GM23338 (cell line): ENCODE data around the gene PRELID1. TPM values are rescaled to one million over a fixed set of nuclear protein-coding genes. Genes with fewer than 3 reads are reported as not detected.

ENCODE experiments used
- ATAC-seq: fragments of 200-7000 bp; cut with Tn5 transposase; 3 replicates; pipeline ENCODE4 v1.9.1; 2020
- DNase-seq: peaks from one replicate; pipeline ENCODE4 v3.0.0-alpha.2; 2015; ENCODE audit warnings: low spot score
- H2AFZ ChIP-seq: fragments of 200-600 bp; sonication (generic); 2 replicates; pipeline ENCODE4 v1.8.0; 2016; ENCODE audit warnings: antibody characterized with exemption, mild to moderate bottlenecking, moderate library complexity
- H3F3A ChIP-seq: fragments of 200-600 bp; sonication (generic); replicated peaks from 2 replicates; pipeline ENCODE4 v1.8.0; 2017; ENCODE audit warnings: antibody characterized with exemption, mixed run types, low read depth
- H3K27ac ChIP-seq: fragments of 200-600 bp; sonication (generic); 2 replicates; pipeline ENCODE4 v1.6.1; 2016; ENCODE audit warnings: low read depth
- H3K27me3 ChIP-seq: fragments of 200-600 bp; sonication (generic); 2 replicates; pipeline ENCODE4 v1.8.0; 2016; ENCODE audit warnings: mild to moderate bottlenecking, mixed run types, moderate library complexity; ENCODE audit not compliant: insufficient read depth
- H3K36me3 ChIP-seq: fragments of 200-600 bp; sonication (generic); 2 replicates; pipeline ENCODE4 v1.8.0; 2016; ENCODE audit warnings: mild to moderate bottlenecking; ENCODE audit not compliant: insufficient read depth
- H3K4me1 ChIP-seq: fragments of 200-600 bp; sonication (generic); 2 replicates; pipeline ENCODE4 v1.8.0; 2016; ENCODE audit warnings: mild to moderate bottlenecking, moderate library complexity; ENCODE audit not compliant: insufficient read depth
- H3K4me2 ChIP-seq: fragments of 200-600 bp; sonication (generic); 2 replicates; pipeline ENCODE4 v1.7.1; 2017; ENCODE audit warnings: mixed run types
- H3K4me3 ChIP-seq: fragments of 200-600 bp; sonication (generic); 2 replicates; pipeline ENCODE4 v1.6.1; 2016; ENCODE audit warnings: mixed run types
- H3K79me2 ChIP-seq: fragments of 200-600 bp; sonication (generic); replicated peaks from 2 replicates; pipeline ENCODE4 v1.8.0; 2017; ENCODE audit warnings: mild to moderate bottlenecking; ENCODE audit not compliant: insufficient read depth
- H3K9me2 ChIP-seq: fragments of 200-600 bp; sonication (generic); 2 replicates; pipeline ENCODE4 v1.8.0; 2017; ENCODE audit not compliant: insufficient read depth
- H4K20me1 ChIP-seq: fragments of 200-600 bp; sonication (generic); replicated peaks from 2 replicates; pipeline ENCODE4 v1.8.0; 2017; ENCODE audit warnings: mild to moderate bottlenecking; ENCODE audit not compliant: insufficient read depth
- H3K27ac Mint-ChIP-seq: 2 replicates; pipeline ENCODE4 v1.8.0; 2020; ENCODE audit warnings: inconsistent platforms, mild to moderate bottlenecking, moderate library complexity, mixed read lengths
- H3K27me3 Mint-ChIP-seq: 3 replicates; pipeline ENCODE4 v1.8.0; 2022; ENCODE audit warnings: low read depth, mild to moderate bottlenecking, moderate library complexity, mixed read lengths, inconsistent platforms; ENCODE audit not compliant: insufficient read depth, poor library complexity
- H3K36me3 Mint-ChIP-seq: 3 replicates; pipeline ENCODE4 v1.8.0; 2021; ENCODE audit warnings: low read depth, mild to moderate bottlenecking, inconsistent platforms, moderate library complexity, mixed read lengths
- H3K4me1 Mint-ChIP-seq: 3 replicates; pipeline ENCODE4 v1.8.0; 2020; ENCODE audit warnings: mild to moderate bottlenecking, inconsistent platforms, mixed read lengths
- H3K4me3 Mint-ChIP-seq: 3 replicates; pipeline ENCODE4 v1.8.0; 2021; ENCODE audit warnings: moderate library complexity, mild to moderate bottlenecking, inconsistent platforms, mixed read lengths
- H3K9me3 Mint-ChIP-seq: 3 replicates; pipeline ENCODE4 v1.8.0; 2020; ENCODE audit warnings: moderate library complexity, mild to moderate bottlenecking, inconsistent platforms, mixed read lengths
- CREB1 ChIP-seq: fragments of 250-450 bp; sonication (Bioruptor Pico); IDR thresholded peaks from 2 replicates; pipeline ENCODE4 v1.5.0; 2020; ENCODE audit warnings: low read depth, mild to moderate bottlenecking, moderate library complexity
- NANOG ChIP-seq: IDR thresholded peaks from 2 replicates; pipeline ENCODE4 v1.6.1; 2016; ENCODE audit warnings: antibody characterized with exemption, borderline replicate concordance
- POLR2AphosphoS5 ChIP-seq: IDR thresholded peaks from 2 replicates; pipeline ENCODE4 v1.6.1; 2016; ENCODE audit warnings: antibody characterized with exemption, low read depth
- STAT1 ChIP-seq: IDR thresholded peaks from one replicate; pipeline ENCODE4 v1.6.1; 2016; ENCODE audit warnings: antibody characterized with exemption; ENCODE audit not compliant: unreplicated experiment
- ZNF114 ChIP-seq: fragments of 250-450 bp; sonication (Bioruptor Pico); IDR thresholded peaks from 2 replicates; pipeline ENCODE4 v1.5.0; 2020; ENCODE audit warnings: mild to moderate bottlenecking, moderate library complexity
- ZNF331 ChIP-seq: fragments of 250-450 bp; sonication (Bioruptor Pico); IDR thresholded peaks from 2 replicates; pipeline ENCODE4 v1.5.0; 2020; ENCODE audit warnings: low read depth, mild to moderate bottlenecking, moderate library complexity
- polyA plus RNA-seq: library from polyadenylated mRNA; unstranded; fragments of >200 nt; fragmentation: Nextera tagmentation; extraction: Ambion mirVana; gene quantifications from 2 replicates; pipeline ENCODE4 v1.2.1, GENCODE V29; 2016
- total RNA-seq: library from RNA; depleted of rRNA; stranded (reverse); fragments of >200 nt; shearing (Covaris generic); gene quantifications from 2 replicates; pipeline ENCODE4 v1.2.3, GENCODE V29; 2014
- TF ChIP-seq, protein P1 (sequence below): IDR thresholded peaks from one replicate; pipeline ENCODE4 v1.6.1; 2018; ENCODE audit warnings: antibody characterized with exemption; ENCODE audit not compliant: unreplicated experiment
- TF ChIP-seq, protein P2 (sequence below): IDR thresholded peaks from 2 replicates; pipeline ENCODE4 v1.6.1; 2016; ENCODE audit warnings: antibody characterized with exemption
- TF ChIP-seq, protein P3 (sequence below), 2 experiments: fragments of 200-600 bp in 1 of 2; sonication (generic) in 1 of 2; conservative IDR thresholded peaks; 2 replicates each; pipeline versions ENCODE4 v1.5.1 to v1.6.1; 2016 to 2017; ENCODE audit warnings: antibody characterized with exemption in 2 of 2, low read depth in 2 of 2, mild to moderate bottlenecking in 2 of 2, moderate library complexity in 1 of 2

The PRELID1 gene
- total and polyA plus RNA-seq, 2 experiments from 2014 or later = 328 to 349 TPM

DNA sequence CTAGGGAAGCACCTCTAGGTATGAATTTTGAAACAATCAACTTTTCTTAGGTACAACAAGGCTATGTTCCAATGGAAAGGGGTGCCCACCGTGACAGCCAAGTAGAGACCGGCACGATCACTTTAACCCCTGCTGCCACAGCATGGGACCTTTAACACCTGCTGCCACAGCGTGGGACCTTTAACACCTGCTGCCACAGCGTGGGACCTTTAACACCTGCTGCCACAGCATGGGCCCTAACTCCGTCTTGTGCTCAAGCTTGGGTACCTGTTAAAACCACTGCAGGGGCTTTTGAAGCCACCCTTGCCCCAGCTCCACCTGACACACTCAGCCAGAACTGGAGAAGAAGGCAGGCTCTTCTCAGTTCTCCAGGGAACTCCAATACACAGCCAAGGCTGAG, 26.3 kb downstream of the PRELID1 start (continued):
- TF ChIP-seq, protein P1, sequence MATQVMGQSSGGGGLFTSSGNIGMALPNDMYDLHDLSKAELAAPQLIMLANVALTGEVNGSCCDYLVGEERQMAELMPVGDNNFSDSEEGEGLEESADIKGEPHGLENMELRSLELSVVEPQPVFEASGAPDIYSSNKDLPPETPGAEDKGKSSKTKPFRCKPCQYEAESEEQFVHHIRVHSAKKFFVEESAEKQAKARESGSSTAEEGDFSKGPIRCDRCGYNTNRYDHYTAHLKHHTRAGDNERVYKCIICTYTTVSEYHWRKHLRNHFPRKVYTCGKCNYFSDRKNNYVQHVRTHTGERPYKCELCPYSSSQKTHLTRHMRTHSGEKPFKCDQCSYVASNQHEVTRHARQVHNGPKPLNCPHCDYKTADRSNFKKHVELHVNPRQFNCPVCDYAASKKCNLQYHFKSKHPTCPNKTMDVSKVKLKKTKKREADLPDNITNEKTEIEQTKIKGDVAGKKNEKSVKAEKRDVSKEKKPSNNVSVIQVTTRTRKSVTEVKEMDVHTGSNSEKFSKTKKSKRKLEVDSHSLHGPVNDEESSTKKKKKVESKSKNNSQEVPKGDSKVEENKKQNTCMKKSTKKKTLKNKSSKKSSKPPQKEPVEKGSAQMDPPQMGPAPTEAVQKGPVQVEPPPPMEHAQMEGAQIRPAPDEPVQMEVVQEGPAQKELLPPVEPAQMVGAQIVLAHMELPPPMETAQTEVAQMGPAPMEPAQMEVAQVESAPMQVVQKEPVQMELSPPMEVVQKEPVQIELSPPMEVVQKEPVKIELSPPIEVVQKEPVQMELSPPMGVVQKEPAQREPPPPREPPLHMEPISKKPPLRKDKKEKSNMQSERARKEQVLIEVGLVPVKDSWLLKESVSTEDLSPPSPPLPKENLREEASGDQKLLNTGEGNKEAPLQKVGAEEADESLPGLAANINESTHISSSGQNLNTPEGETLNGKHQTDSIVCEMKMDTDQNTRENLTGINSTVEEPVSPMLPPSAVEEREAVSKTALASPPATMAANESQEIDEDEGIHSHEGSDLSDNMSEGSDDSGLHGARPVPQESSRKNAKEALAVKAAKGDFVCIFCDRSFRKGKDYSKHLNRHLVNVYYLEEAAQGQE = no peak
- TF ChIP-seq CREB1 (CRISPR knock-in tag) (no peak), POLR2AphosphoS5 (no peak), ZNF114 (CRISPR knock-in tag) (no peak), ZNF331 (CRISPR knock-in tag) (no peak), STAT1 (no peak), NANOG (no peak)
- TF ChIP-seq, protein P2, sequence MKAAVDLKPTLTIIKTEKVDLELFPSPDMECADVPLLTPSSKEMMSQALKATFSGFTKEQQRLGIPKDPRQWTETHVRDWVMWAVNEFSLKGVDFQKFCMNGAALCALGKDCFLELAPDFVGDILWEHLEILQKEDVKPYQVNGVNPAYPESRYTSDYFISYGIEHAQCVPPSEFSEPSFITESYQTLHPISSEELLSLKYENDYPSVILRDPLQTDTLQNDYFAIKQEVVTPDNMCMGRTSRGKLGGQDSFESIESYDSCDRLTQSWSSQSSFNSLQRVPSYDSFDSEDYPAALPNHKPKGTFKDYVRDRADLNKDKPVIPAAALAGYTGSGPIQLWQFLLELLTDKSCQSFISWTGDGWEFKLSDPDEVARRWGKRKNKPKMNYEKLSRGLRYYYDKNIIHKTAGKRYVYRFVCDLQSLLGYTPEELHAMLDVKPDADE = no peak

DNA sequence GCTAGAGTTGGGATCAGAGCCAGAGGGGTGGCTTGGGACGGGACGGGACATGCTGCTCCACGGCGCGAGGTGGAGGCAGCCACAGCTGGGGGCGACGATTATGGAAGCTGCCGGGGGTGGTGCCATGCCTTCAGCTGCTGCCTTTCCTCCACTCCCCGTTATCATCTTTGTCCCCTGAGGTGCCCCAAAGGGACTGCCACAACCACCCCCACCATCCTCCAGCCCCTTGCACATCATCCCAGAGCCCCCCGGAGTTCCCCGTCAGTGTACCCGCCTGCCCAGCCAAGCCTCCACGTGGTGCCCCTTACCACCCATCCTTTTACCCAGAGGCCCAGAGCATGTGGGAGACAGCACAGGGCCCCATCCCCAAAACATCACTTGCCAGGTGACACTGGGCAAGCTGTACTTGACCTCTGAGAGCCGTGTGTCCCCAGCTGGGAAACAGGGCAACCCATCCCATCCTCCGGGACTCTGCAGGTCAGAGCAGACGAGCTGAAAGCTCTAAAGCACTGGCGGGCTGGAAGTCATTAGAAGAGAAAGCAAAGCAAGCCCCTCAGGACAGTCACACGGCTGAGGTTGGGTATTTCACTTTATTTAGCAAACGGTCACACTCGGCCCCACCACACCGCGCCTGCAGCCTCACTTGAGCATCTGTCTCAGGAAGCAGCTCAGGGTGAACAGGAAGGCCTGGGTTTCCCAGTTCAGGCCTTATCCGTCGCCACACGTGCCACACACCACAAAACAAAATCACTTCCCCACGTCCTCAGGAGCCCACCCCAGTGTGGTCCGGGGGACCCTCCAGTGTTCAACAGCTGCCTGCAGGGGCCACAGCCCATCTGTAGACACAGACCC, 27.6 kb downstream of the PRELID1 start:
- no peaks in the 10 kb centered on the region for H3K9me2 ChIP-seq
- H3K36me3 ChIP-seq = peaks cover 5% of the 10 kb centered on the region; the same call in 1 of the 2 replicates
- H2AFZ ChIP-seq = no peak overlapping the region
- H3K4me3 ChIP-seq = no peak overlapping the region
- TF ChIP-seq, protein P3, sequence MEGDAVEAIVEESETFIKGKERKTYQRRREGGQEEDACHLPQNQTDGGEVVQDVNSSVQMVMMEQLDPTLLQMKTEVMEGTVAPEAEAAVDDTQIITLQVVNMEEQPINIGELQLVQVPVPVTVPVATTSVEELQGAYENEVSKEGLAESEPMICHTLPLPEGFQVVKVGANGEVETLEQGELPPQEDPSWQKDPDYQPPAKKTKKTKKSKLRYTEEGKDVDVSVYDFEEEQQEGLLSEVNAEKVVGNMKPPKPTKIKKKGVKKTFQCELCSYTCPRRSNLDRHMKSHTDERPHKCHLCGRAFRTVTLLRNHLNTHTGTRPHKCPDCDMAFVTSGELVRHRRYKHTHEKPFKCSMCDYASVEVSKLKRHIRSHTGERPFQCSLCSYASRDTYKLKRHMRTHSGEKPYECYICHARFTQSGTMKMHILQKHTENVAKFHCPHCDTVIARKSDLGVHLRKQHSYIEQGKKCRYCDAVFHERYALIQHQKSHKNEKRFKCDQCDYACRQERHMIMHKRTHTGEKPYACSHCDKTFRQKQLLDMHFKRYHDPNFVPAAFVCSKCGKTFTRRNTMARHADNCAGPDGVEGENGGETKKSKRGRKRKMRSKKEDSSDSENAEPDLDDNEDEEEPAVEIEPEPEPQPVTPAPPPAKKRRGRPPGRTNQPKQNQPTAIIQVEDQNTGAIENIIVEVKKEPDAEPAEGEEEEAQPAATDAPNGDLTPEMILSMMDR (conservative IDR thresholded peaks at IDR 0.05; ENCODE audit: low read depth in 2 of 2) = no peak
- H3K79me2 ChIP-seq = 0 out of 2 replicates have a peak, but pooled peaks cover 7% of the 10 kb centered on the region
- no peak overlapping the region for H3K4me3 Mint-ChIP-seq
- 0 out of 2 replicates have a peak overlapping the region, but pooled peaks have one; percentile 49 for H3K27ac Mint-ChIP-seq
- no peaks in the 10 kb centered on the region for H3K27me3 ChIP-seq
- no peak overlapping the region for H3K27ac ChIP-seq
- DNase-seq = no peak
- H3K4me2 ChIP-seq = no peak overlapping the region
- peaks cover 9% of the 10 kb centered on the region for H3K27me3 Mint-ChIP-seq
- H3K4me1 ChIP-seq = no peaks in the 10 kb centered on the region; the same call in 1 of the 2 replicates
- peaks cover 9% of the 10 kb centered on the region for H3K4me1 Mint-ChIP-seq
- peaks cover 42% of the 10 kb centered on the region for H3K36me3 Mint-ChIP-seq
- H3F3A ChIP-seq = no peaks in the 10 kb centered on the region
- H3K9me3 Mint-ChIP-seq = no peaks in the 10 kb centered on the region
- ATAC-seq = no peak
- peaks cover 3% of the 10 kb centered on the region; the same call in 1 of the 2 replicates for H4K20me1 ChIP-seq
